ENCODE results near the gene GALNT12.

DNA sequence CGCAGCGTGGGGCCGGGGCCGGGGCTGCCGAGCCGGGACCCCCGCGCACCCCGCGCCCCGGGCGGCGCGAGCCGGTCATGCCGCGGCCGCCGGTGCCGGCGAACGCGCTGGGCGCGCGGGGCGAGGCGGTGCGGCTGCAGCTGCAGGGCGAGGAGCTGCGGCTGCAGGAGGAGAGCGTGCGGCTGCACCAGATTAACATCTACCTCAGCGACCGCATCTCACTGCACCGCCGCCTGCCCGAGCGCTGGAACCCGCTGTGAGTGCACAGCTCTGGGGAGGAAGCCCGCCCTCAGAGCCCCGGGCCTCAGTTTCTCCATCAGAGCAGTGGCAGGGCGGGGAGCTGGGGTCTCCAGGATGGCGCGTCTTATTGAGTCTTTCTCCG is 335 bp downstream of the GALNT12 start:
- TF ChIP-seq CTCF (IDR thresholded peaks at IDR 0.05): no peak
- TF ChIP-seq POLR2AphosphoS5 (IDR thresholded peaks at IDR 0.05): no peak

Measured in breast epithelium (tissue), 3 donors.